Hindlimb muscle (tissue), 1 donor: Measurements from ENCODE around the gene SLC6A3. TPM values are rescaled to one million over a fixed set of nuclear protein-coding genes. Genes with fewer than 3 reads are reported as not detected.
"Not testable (repeated sequence)": the region's sequence is repeated elsewhere in the genome, so short reads cannot be mapped to it uniquely, and the experiment has no call there.

Source experiments
- DNase-seq: peaks from one replicate; pipeline ENCODE4 v3.0.0-alpha.2; 2013
- polyA plus RNA-seq: library from polyadenylated mRNA; unstranded; fragments of 120-200 nt; gene quantifications from one replicate; pipeline ENCODE4 v1.2.1, GENCODE V29; 2013; ENCODE audit not compliant: insufficient read length

Gene SLC6A3
- polyA plus RNA-seq, 1 donor, result not detected

- DNase-seq, result peak; percentile 37
Measured at GRCh38 chr5:1385395-1386273, 59.6 kb downstream of the SLC6A3 start.

- no peak for DNase-seq
Measured at GRCh38 chr5:1384521-1384920, 60.7 kb downstream of the SLC6A3 start.

GRCh38 chr5:1383886-1384401 lies 61.3 kb downstream of the SLC6A3 start:
- DNase-seq, result no peak

GRCh38 chr5:1383344-1383743 lies 61.9 kb downstream of the SLC6A3 start:
- DNase-seq, result no peak

- DNase-seq, result no peak
Measured at GRCh38 chr5:1382248-1382700, 63.0 kb downstream of the SLC6A3 start.

- no peak for DNase-seq
Measured at GRCh38 chr5:1381370-1382247, 63.6 kb downstream of the SLC6A3 start.

- no peak for DNase-seq
Measured at GRCh38 chr5:1380910-1381309, 64.3 kb downstream of the SLC6A3 start.

- peak; percentile 32 for DNase-seq
Measured at GRCh38 chr5:1380011-1380817, 65.0 kb downstream of the SLC6A3 start.

GRCh38 chr5:1378866-1379659 lies 66.2 kb downstream of the SLC6A3 start:
- DNase-seq, result no peak

GRCh38 chr5:1378096-1378495 lies 67.1 kb downstream of the SLC6A3 start:
- no peak for DNase-seq

GRCh38 chr5:1376981-1377380 lies 68.3 kb downstream of the SLC6A3 start:
- peak; percentile 17 for DNase-seq

- no peak for DNase-seq
Measured at GRCh38 chr5:1375871-1376810, 69.1 kb downstream of the SLC6A3 start.

GRCh38 chr5:1374679-1375055 lies 70.6 kb downstream of the SLC6A3 start:
- DNase-seq, result no peak

- no peak for DNase-seq
Measured at GRCh38 chr5:1374030-1374678, 71.1 kb downstream of the SLC6A3 start.

GRCh38 chr5:1371972-1372342 lies 73.3 kb downstream of the SLC6A3 start:
- DNase-seq, result not testable (repeated sequence)

GRCh38 chr5:1371218-1371971 lies 73.8 kb downstream of the SLC6A3 start:
- no peak for DNase-seq

- DNase-seq, result no peak
Measured at GRCh38 chr5:1370006-1370405, 75.2 kb downstream of the SLC6A3 start.

GRCh38 chr5:1368756-1369155 lies 76.5 kb downstream of the SLC6A3 start:
- DNase-seq, result no peak

- no peak for DNase-seq
Measured at GRCh38 chr5:1368236-1368635, 77.0 kb downstream of the SLC6A3 start.
